Measurements from ENCODE around the gene AIFM3.

The AIFM3 gene

DNA sequence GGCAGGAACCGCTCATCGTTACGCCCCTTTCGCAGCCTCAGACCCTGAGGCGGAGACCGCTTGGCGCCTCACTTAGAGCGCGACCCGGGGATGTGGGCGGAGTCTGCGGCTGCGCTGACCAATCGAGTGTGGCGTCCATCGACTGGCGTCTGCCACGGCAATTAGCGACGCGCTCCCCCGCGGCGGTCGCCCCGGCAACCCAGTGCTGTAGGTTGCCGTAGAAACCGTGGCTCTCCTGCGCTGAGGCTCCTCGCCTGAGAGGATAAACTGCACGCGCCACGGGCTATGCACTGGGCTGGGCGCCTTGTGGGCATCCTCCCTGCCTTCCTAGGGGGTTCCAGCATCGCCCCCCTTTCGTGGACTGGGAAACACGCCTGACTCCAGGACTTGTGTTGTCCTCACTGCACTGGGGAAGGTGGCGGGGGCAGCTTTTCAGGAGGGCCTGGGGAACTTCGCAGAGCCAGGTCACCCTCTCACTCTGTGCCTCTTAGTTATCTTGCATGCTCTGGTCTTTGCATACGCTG is 47.2 kb downstream of the AIFM3 start:
- no peaks in the 10 kb centered on the region for H3K27me3 ChIP-seq
- peak; percentile 99 for DNase-seq
- peaks cover 5% of the 10 kb centered on the region for H3K36me3 ChIP-seq
- H3K4me3 ChIP-seq (ENCODE audit: low read depth, low read length) = peak overlapping the region; percentile 85
- TF ChIP-seq, protein P1, sequence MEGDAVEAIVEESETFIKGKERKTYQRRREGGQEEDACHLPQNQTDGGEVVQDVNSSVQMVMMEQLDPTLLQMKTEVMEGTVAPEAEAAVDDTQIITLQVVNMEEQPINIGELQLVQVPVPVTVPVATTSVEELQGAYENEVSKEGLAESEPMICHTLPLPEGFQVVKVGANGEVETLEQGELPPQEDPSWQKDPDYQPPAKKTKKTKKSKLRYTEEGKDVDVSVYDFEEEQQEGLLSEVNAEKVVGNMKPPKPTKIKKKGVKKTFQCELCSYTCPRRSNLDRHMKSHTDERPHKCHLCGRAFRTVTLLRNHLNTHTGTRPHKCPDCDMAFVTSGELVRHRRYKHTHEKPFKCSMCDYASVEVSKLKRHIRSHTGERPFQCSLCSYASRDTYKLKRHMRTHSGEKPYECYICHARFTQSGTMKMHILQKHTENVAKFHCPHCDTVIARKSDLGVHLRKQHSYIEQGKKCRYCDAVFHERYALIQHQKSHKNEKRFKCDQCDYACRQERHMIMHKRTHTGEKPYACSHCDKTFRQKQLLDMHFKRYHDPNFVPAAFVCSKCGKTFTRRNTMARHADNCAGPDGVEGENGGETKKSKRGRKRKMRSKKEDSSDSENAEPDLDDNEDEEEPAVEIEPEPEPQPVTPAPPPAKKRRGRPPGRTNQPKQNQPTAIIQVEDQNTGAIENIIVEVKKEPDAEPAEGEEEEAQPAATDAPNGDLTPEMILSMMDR (IDR thresholded peaks at IDR 0.05; ENCODE audit: low read depth, low read length) = no peak
- no peaks in the 10 kb centered on the region for H3K9me3 ChIP-seq
- H3K4me1 ChIP-seq = peaks cover 7% of the 10 kb centered on the region

DNA sequence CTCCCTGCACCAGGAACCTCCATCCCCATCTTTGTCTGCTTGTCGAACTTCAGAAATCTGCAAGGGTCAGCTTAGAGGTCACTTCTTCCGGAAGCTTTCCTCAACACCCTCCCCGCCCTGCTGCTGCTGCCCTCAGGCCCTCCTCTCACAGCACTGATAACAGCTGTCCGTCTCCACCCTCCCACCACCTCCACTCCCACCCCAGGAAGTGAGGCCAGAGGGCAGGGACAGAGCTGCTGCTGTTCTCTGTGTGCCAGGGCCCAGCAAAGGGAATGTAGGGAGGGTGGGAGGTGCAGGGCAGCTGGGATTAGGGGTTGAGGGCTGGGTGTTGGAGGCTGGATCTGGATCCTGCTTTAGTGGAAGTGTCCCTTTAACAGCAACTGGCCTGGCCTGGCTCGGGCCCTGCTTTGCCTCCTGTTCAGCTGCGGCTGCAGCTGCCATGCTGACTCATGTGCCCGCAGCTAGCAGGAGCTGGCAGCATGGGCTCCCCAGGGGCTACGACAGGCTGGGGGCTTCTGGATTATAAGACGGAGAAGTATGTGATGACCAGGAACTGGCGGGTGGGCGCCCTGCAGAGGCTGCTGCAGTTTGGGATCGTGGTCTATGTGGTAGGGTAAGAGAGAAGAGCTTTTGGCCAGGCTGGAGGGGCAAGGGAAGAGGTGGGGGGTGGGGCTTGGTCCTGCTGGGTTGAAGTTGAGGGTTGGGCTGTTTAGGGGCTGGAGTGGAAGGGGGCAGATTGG is 47.8 kb downstream of the AIFM3 start, which contains the start of gene P2RX6:
TSS of gene P2RX6 (plus strand) at position 440 of the 740 bp plus-strand sequence. CDS start at position 450, 10 bp downstream.
- TF ChIP-seq, protein P1 (IDR thresholded peaks at IDR 0.05; ENCODE audit: low read depth, low read length) = no peak
- no peaks in the 10 kb centered on the region for H3K9me3 ChIP-seq
- H3K36me3 ChIP-seq = no peaks in the 10 kb centered on the region; the same call in 1 of the 2 replicates
- H3K4me3 ChIP-seq (ENCODE audit: low read depth, low read length) = peak within 1 kb of the TSS; percentile 85
- no peaks in the 10 kb centered on the region for H3K27me3 ChIP-seq
- H3K4me1 ChIP-seq = peaks cover 9% of the 10 kb centered on the region
- peak; percentile 89 for DNase-seq

DNA sequence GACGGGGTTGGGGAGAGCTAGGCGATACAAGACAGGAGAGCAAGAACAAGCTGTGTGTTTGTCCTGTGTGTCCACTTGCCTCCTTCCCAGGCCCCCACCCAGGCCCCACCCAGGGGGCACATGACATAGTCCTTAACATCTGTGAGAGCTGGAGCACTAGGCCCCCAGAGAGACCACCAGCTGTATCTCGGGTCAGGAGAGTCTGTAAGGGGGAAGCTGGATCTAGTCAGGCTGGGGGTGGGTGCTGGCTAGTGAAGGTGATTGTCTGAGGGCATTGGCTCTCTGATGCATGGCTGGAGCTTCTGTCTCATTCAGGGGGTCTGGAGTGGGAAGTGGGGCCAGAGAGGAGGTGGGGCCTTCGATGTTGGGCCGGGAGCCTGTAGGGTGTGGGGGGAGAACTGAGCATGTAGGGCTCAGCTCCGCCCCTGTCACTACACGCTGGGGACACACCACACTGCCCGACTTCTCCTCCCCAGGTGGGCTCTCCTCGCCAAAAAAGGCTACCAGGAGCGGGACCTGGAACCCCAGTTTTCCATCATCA is 48.5 kb downstream of the AIFM3 start:
- H3K27me3 ChIP-seq = no peaks in the 10 kb centered on the region
- no peaks in the 10 kb centered on the region; the same call in 1 of the 2 replicates for H3K36me3 ChIP-seq
- DNase-seq = no peak
- TF ChIP-seq, protein P1 (IDR thresholded peaks at IDR 0.05; ENCODE audit: low read depth, low read length) = no peak
- H3K9me3 ChIP-seq = no peaks in the 10 kb centered on the region
- peaks cover 10% of the 10 kb centered on the region for H3K4me1 ChIP-seq
- peak overlapping the region; percentile 85 for H3K4me3 ChIP-seq (ENCODE audit: low read depth, low read length)

DNA sequence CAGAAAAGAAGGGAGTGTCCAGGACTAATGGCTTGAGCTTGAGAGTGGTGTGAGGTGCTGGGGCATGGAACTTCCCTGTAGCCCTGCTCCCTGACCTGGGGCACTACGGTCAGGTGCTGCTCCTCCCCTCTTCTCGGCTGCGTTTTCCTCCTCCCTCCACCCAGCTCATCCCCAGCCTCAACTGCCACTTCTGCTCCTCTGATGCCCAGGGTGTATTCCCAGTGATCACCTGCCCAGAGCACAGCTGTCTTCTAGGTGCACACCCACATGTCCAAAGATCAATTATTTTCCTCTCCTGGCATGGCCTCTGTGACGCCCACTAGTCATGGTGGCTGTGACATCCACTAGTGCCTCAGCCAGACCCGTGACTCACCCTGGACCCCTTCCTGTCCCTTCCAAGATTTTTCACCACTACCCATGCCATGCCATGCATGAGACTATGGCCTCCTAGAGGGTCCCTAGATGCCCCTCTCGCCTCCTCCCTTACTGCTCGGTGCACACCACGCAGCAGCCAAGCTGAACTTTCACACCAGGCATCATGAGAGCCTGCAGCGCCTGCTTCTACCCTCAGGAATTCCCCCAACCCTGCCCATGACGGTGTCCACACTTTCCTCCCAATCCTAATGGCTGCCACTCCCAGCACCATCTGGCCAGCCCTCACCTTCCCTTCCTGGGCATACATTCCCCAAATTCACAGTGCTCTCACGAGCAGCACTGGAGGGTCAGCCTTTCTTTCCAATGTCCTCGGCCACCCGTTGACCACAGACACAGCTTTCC is 49.8 kb downstream of the AIFM3 start:
- H3K9me3 ChIP-seq = no peaks in the 10 kb centered on the region
- TF ChIP-seq, protein P1 (IDR thresholded peaks at IDR 0.05; ENCODE audit: low read depth, low read length) = no peak
- no peaks in the 10 kb centered on the region for H3K36me3 ChIP-seq
- DNase-seq = no peak
- no peaks in the 10 kb centered on the region for H3K27me3 ChIP-seq
- peaks cover 10% of the 10 kb centered on the region for H3K4me1 ChIP-seq
- no peak overlapping the region for H3K4me3 ChIP-seq (ENCODE audit: low read depth, low read length)

DNA sequence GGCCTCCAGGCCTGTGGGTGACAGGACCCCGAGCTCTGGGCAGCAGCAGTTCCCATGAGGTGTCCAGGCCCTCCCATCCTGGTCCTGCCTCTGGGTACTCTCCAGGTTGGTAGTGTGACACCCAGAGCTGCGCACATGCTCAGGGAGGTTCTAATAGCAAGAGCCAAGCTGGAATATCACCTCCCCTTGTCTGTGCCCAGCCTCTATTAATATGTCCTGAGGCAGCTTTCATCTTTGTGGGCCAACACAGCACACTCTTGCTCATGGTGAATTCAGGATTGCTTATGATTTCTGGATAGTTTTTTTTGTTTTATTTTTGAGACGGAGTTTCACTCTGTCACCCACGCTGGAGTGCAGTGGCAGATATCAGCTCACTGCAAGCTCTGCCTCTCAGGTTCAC is 51.3 kb downstream of the AIFM3 start:
- H3K4me1 ChIP-seq = peaks cover 10% of the 10 kb centered on the region
- H3K27me3 ChIP-seq = no peaks in the 10 kb centered on the region
- TF ChIP-seq, protein P1 (IDR thresholded peaks at IDR 0.05; ENCODE audit: low read depth, low read length) = no peak
- no peaks in the 10 kb centered on the region for H3K9me3 ChIP-seq
- no peaks in the 10 kb centered on the region for H3K36me3 ChIP-seq
- H3K4me3 ChIP-seq (ENCODE audit: low read depth, low read length) = no peak overlapping the region
- DNase-seq = no peak

Data from BE2C (cell line).